A549 (cell line): ENCODE results near the gene MLKL. TPM values are rescaled to one million over a fixed set of nuclear protein-coding genes. Genes with fewer than 3 reads are reported as not detected.

Experiments used
- ATAC-seq, 2 experiments: fragments of 200-7000 bp in 1 of 2; fragments of >200 bp in 1 of 2; cut with Nextera tagmentation in 1 of 2; cut with Tn5 transposase in 1 of 2; 3 replicates each; pipeline versions ENCODE4 v1.8.0 to v1.9.1; 2018 to 2020; ENCODE audit warnings: mild to moderate bottlenecking in 1 of 2, moderate library complexity in 1 of 2
- CTCF ChIA-PET: fragments of 300-600 bp; sonication (Branson Sonifier 250); formaldehyde crosslinking; extraction: SDS; loops from one replicate; lab custom pipeline; 2021; ENCODE audit warnings: antibody characterized with exemption, inconsistent platforms; lab: Yijun Ruan, JAX
- POLR2A ChIA-PET: fragments of 350-600 bp; formaldehyde crosslinking; extraction: SDS; loops from one replicate; lab custom pipeline; 2021; ENCODE audit warnings: antibody characterized with exemption, inconsistent platforms; lab: Yijun Ruan, JAX
- DNase-seq, 2 experiments: peaks; one replicate each; pipeline versions ENCODE4 v3.0.0 to v3.0.0-alpha.2; 2011 to 2016; ENCODE audit warnings: low read depth in 1 of 2, low spot score in 1 of 2
- FAIRE-seq: peaks from 2 replicates; lab custom pipeline; 2011; peaks lifted over from hg19 to GRCh38; lab: Jason Lieb, UNC
- H3K27ac ChIP-seq, 2 experiments: fragments of >200 bp; sonication (Bioruptor Twin); formaldehyde crosslinking; 3 replicates each; pipeline ENCODE4 v1.5.1; 2016 to 2017
- H3K4me1 ChIP-seq: fragments of >200 bp; sonication (Bioruptor Twin); formaldehyde crosslinking; 3 replicates; pipeline ENCODE4 v1.6.1; 2016
- H3K4me2 ChIP-seq: fragments of >200 bp; sonication (Bioruptor Twin); formaldehyde crosslinking; 3 replicates; pipeline ENCODE4 v1.6.1; 2016
- H3K4me3 ChIP-seq: fragments of >200 bp; sonication (Bioruptor Twin); formaldehyde crosslinking; 3 replicates; pipeline ENCODE4 v1.5.1; 2016
- H3K9me3 ChIP-seq: fragments of >200 bp; sonication (Bioruptor Twin); formaldehyde crosslinking; 3 replicates; pipeline ENCODE4 v1.6.1; 2016
- JUN ChIP-seq, 2 experiments: fragments of >200 bp; sonication (Bioruptor Twin); formaldehyde crosslinking; IDR thresholded peaks; 2 replicates in 1 of 2; 3 replicates in 1 of 2; pipeline ENCODE4 v1.6.1; 2016 to 2017
- PHF8 ChIP-seq: fragments of 200-600 bp; sonication (generic); IDR thresholded peaks from 2 replicates; pipeline ENCODE4 v1.6.1; 2016; ENCODE audit warnings: low read depth, mild to moderate bottlenecking, antibody characterized with exemption, moderate library complexity, borderline replicate concordance
- RAD21 ChIP-seq, 2 experiments: fragments of >200 bp in 1 of 2; sonication (Bioruptor Twin) in 1 of 2; formaldehyde crosslinking in 1 of 2; IDR thresholded peaks in 1 of 2; conservative IDR thresholded peaks in 1 of 2; 2 replicates in 1 of 2; 3 replicates in 1 of 2; pipeline ENCODE4 v1.6.1; 2012 to 2018; ENCODE audit warnings: inconsistent platforms in 1 of 2
- RFX5 ChIP-seq: fragments of 450-650 bp; IDR thresholded peaks from 2 replicates; pipeline ENCODE4 v1.7.1; 2014; ENCODE audit warnings: antibody characterized with exemption, mild to moderate bottlenecking, moderate library complexity
- SMC3 ChIP-seq: fragments of >200 bp; sonication (Bioruptor Twin); formaldehyde crosslinking; IDR thresholded peaks from 3 replicates; pipeline ENCODE4 v1.6.1; 2018; ENCODE audit warnings: inconsistent platforms
- ZSCAN20 ChIP-seq: fragments of 250-450 bp; sonication (Bioruptor Pico); IDR thresholded peaks from 2 replicates; pipeline ENCODE4 v1.8.0; 2022; ENCODE audit warnings: mild to moderate bottlenecking, moderate library complexity
- WGBS: methylation state at CpG from one replicate; pipeline ENCODE4 v1.1.6; 2017; ENCODE audit errors: missing lambda C conversion rate; 5-methylcytosine and 5-hydroxymethylcytosine counted together
- polyA plus RNA-seq, 4 experiments: library from polyadenylated mRNA; depleted of rRNA in 3 of 4; stranded (reverse); fragments of >200 nt; fragmentation: RNase III in 1 of 4; extraction: RNeasy Plus Mini Kit Qiagen cat#74134 plus additional on column Dnase treatment in 1 of 4; gene quantifications; 2 replicates in 3 of 4; 3 replicates in 1 of 4; pipeline ENCODE4 v1.2.3, GENCODE V29; 2011 to 2017
- TF ChIP-seq, protein P1 (sequence below): fragments of >200 bp; sonication (Bioruptor Twin); formaldehyde crosslinking; IDR thresholded peaks from 3 replicates; pipeline ENCODE4 v1.5.1; 2016

MLKL gene
- polyA plus RNA-seq, 2 of the 4 experiments (the other 2 are of a cell fraction): 12.6 to 17.9 TPM

GRCh38 chr16:74623214-74623838, 77.3 kb downstream of the MLKL start:
- DNase-seq: peak; percentile 57 to 68
- H3K27ac ChIP-seq: no peak overlapping the region
- POLR2A ChIA-PET: interaction anchor here (1.1 to 1.5 kb wide), 2 partner anchors 16 to 314 kb away, joined by 3 to 5 read pairs; partner anchors contain the start of gene GLG1
- H3K4me2 ChIP-seq: no peak overlapping the region
- no peak overlapping the region for H3K4me3 ChIP-seq
- WGBS: 30% methylated on average over 4 of the region's 4 CpGs
- TF ChIP-seq, protein P1, sequence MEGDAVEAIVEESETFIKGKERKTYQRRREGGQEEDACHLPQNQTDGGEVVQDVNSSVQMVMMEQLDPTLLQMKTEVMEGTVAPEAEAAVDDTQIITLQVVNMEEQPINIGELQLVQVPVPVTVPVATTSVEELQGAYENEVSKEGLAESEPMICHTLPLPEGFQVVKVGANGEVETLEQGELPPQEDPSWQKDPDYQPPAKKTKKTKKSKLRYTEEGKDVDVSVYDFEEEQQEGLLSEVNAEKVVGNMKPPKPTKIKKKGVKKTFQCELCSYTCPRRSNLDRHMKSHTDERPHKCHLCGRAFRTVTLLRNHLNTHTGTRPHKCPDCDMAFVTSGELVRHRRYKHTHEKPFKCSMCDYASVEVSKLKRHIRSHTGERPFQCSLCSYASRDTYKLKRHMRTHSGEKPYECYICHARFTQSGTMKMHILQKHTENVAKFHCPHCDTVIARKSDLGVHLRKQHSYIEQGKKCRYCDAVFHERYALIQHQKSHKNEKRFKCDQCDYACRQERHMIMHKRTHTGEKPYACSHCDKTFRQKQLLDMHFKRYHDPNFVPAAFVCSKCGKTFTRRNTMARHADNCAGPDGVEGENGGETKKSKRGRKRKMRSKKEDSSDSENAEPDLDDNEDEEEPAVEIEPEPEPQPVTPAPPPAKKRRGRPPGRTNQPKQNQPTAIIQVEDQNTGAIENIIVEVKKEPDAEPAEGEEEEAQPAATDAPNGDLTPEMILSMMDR: peak; percentile 79
- TF ChIP-seq SMC3 (peak; percentile 64), JUN (IDR thresholded peaks at IDR 0.05) (no peak), RAD21 (conservative IDR thresholded peaks at IDR 0.05 in 1 of 2, IDR thresholded peaks at IDR 0.05 in 1 of 2) (peak; percentile 61 to 72)
- TF ChIP-seq, all 56 proteins: peak for 3
- FAIRE-seq (no peak), ATAC-seq (peak; percentile 69 to 75; a peak in 5 of 6 replicates)
- Histone ChIP-seq H3K4me1 (no peaks in the 10 kb centered on the region), H3K9me3 (no peaks in the 10 kb centered on the region)
- CTCF ChIA-PET: interaction anchor here (0.6 to 4.7 kb wide), 28 partner anchors 11 to 318 kb away, joined by 3 to 31 read pairs (median 4); partner anchors contain the start of genes GLG1 and RFWD3

DNA sequence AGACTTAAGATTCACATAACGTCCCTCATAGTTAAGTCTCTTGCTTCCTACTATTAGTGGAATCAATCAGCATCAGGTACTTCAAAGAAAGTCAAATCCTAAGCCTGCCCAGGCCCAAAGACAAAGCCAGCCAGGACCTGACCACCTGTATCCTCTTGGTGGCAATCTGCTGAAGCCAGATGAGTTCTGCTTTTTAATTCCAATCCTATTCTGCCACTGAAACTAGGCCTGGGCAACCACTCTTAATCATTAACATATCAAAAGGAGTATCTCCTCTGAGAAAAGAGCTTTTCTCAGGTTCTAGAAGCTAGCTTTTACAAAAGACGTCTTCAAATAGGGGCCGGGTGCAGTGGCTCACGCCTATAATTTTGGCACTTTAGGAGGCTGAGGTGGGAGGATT, 78.7 kb downstream of the MLKL start:
- ChIA-PET POLR2A (interaction anchor here (1.5 kb wide), 1 partner anchor 15 kb away, joined by 5 read pairs; the partner anchor contains the start of gene GLG1), CTCF (interaction anchor here (1.0 to 4.7 kb wide), 12 partner anchors 10 to 314 kb away, joined by 3 to 31 read pairs (median 4); no protein-coding TSS in a partner anchor)
- Histone ChIP-seq H3K4me2 (no peak overlapping the region), H3K4me3 (no peak overlapping the region), H3K4me1 (no peaks in the 10 kb centered on the region), H3K27ac (no peak overlapping the region), H3K9me3 (no peaks in the 10 kb centered on the region)
- no peak for DNase-seq
- no peak for ATAC-seq
- 93% methylated on average over 4 of the region's 4 CpGs for WGBS
- no peak for FAIRE-seq
- TF ChIP-seq ZSCAN20 (CRISPR knock-in tag) (no peak), PHF8 (no peak), RFX5 (no peak)

Other genes starting within 250 kb of the MLKL start
- 90.6 and 91.7 TPM in 2 replicates for gene GLG1, start 93.7 kb downstream of the MLKL start, polyA plus RNA-seq (2011; rRNA removed)
- gene GLG1, start 93.7 kb downstream of the MLKL start, polyA plus RNA-seq (2017; fragmentation: RNase III; extraction: RNeasy Plus Mini Kit Qiagen cat#74134 plus additional on column Dnase treatment): 47.3 to 53.5 TPM (median 51.9 TPM) in 3 replicates
- 50.6 and 52.5 TPM in 2 replicates for gene RFWD3, start 34.0 kb downstream of the MLKL start, polyA plus RNA-seq (2011; rRNA removed)
- gene RFWD3, start 34.0 kb downstream of the MLKL start, polyA plus RNA-seq (2017; fragmentation: RNase III; extraction: RNeasy Plus Mini Kit Qiagen cat#74134 plus additional on column Dnase treatment): 36.1 to 43.2 TPM (median 36.7 TPM) in 3 replicates
- 7.1 and 11.0 TPM in 2 replicates for gene FA2H, start 74.0 kb upstream of the MLKL start, polyA plus RNA-seq (2011; rRNA removed)
- gene FA2H, start 74.0 kb upstream of the MLKL start, polyA plus RNA-seq (2017; fragmentation: RNase III; extraction: RNeasy Plus Mini Kit Qiagen cat#74134 plus additional on column Dnase treatment): 5.3 to 9.2 TPM (median 5.6 TPM) in 3 replicates